HL-60 (cell line): ENCODE results near the gene NR3C2.

ENCODE experiments used
- DNase-seq, 2 experiments: peaks; one replicate each; pipeline ENCODE4 v3.0.0-alpha.2; 2010 to 2020; ENCODE audit warnings: low read depth in 1 of 2, low spot score in 1 of 2
- H3K27ac ChIP-seq: fragments of 250-450 bp; sonication (Bioruptor Pico); replicated peaks from 2 replicates; pipeline ENCODE4 v1.5.1; 2020; ENCODE audit warnings: mild to moderate bottlenecking, moderate library complexity
- H3K27me3 ChIP-seq: fragments of 250-450 bp; sonication (Bioruptor Pico); 2 replicates; pipeline ENCODE4 v1.5.1; 2021; ENCODE audit warnings: mild to moderate bottlenecking, moderate library complexity; ENCODE audit not compliant: insufficient read depth, poor library complexity, severe bottlenecking
- H3K4me3 ChIP-seq: replicated peaks from 2 replicates; pipeline ENCODE4 v1.5.1; 2011; ENCODE audit warnings: mild to moderate bottlenecking, control low read depth, low read length; ENCODE audit not compliant: insufficient read depth
- GABPA ChIP-seq: IDR thresholded peaks from 2 replicates; pipeline ENCODE4 v1.6.1; 2012; ENCODE audit warnings: low read depth
- POLR2AphosphoS5 ChIP-seq: IDR thresholded peaks from 2 replicates; pipeline ENCODE4 v1.6.1; 2012; ENCODE audit warnings: low read depth
- SPI1 ChIP-seq: IDR thresholded peaks from 2 replicates; pipeline ENCODE4 v1.6.1; 2012; ENCODE audit warnings: low read depth, mild to moderate bottlenecking, borderline replicate concordance
- TF ChIP-seq, protein P1 (sequence below): IDR thresholded peaks from one replicate; pipeline ENCODE4 v1.5.1; 2011; ENCODE audit warnings: low read length, control low read depth, inconsistent platforms; ENCODE audit not compliant: insufficient read depth
- TF ChIP-seq, protein P2 (sequence below): IDR thresholded peaks from 2 replicates; pipeline ENCODE4 v1.6.1; 2012; ENCODE audit warnings: low read depth; ENCODE audit not compliant: insufficient replicate concordance

NR3C2 gene

DNA sequence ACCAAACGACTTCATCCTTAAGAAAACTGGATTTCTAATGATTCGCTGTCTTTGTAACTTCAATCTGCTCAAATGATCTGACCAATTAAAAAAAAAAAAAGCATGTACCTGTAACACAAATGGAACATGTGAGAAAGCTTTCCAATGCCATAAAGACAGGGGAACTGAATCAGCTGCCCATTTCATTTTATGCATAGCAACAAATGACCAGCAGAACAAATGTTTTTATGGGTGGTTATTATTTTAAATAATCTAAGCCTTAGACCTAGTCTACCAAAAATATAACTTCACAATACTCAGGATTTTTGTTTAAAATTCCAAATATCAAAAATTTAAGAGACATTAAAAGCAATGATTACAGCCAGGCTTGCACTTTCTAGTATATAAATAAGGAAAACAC, 145.7 kb downstream of the NR3C2 start:
- TF ChIP-seq GABPA (no peak), POLR2AphosphoS5 (no peak), SPI1 (no peak)
- TF ChIP-seq, protein P1, sequence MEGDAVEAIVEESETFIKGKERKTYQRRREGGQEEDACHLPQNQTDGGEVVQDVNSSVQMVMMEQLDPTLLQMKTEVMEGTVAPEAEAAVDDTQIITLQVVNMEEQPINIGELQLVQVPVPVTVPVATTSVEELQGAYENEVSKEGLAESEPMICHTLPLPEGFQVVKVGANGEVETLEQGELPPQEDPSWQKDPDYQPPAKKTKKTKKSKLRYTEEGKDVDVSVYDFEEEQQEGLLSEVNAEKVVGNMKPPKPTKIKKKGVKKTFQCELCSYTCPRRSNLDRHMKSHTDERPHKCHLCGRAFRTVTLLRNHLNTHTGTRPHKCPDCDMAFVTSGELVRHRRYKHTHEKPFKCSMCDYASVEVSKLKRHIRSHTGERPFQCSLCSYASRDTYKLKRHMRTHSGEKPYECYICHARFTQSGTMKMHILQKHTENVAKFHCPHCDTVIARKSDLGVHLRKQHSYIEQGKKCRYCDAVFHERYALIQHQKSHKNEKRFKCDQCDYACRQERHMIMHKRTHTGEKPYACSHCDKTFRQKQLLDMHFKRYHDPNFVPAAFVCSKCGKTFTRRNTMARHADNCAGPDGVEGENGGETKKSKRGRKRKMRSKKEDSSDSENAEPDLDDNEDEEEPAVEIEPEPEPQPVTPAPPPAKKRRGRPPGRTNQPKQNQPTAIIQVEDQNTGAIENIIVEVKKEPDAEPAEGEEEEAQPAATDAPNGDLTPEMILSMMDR = no peak
- TF ChIP-seq, protein P2, sequence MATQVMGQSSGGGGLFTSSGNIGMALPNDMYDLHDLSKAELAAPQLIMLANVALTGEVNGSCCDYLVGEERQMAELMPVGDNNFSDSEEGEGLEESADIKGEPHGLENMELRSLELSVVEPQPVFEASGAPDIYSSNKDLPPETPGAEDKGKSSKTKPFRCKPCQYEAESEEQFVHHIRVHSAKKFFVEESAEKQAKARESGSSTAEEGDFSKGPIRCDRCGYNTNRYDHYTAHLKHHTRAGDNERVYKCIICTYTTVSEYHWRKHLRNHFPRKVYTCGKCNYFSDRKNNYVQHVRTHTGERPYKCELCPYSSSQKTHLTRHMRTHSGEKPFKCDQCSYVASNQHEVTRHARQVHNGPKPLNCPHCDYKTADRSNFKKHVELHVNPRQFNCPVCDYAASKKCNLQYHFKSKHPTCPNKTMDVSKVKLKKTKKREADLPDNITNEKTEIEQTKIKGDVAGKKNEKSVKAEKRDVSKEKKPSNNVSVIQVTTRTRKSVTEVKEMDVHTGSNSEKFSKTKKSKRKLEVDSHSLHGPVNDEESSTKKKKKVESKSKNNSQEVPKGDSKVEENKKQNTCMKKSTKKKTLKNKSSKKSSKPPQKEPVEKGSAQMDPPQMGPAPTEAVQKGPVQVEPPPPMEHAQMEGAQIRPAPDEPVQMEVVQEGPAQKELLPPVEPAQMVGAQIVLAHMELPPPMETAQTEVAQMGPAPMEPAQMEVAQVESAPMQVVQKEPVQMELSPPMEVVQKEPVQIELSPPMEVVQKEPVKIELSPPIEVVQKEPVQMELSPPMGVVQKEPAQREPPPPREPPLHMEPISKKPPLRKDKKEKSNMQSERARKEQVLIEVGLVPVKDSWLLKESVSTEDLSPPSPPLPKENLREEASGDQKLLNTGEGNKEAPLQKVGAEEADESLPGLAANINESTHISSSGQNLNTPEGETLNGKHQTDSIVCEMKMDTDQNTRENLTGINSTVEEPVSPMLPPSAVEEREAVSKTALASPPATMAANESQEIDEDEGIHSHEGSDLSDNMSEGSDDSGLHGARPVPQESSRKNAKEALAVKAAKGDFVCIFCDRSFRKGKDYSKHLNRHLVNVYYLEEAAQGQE = no peak
- Histone ChIP-seq H3K27me3 (no peaks in the 10 kb centered on the region), H3K4me3 (no peak overlapping the region), H3K27ac (no peak overlapping the region)
- no peak for DNase-seq

DNA sequence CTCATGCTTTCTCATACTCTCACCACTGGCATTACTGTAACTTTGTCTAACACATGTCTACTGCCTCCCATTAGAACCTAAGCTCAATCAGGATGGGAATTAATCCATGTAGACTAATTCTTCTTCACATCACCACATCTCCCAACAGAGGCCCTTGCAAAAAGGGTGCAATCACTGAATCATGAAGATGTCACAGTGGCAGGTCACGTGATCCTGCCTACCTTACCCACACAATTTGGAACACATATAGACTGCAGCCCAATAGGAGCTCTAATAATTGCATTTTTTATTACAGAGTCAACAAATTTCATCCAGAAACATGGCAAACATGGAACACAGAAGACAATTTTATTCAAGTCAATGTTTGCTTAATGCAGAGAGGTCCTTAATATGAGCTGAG, 146.6 kb downstream of the NR3C2 start:
- TF ChIP-seq SPI1 = no peak
- TF ChIP-seq, protein P2 = no peak
- TF ChIP-seq, protein P1 = no peak
- no peak for TF ChIP-seq POLR2AphosphoS5
- no peak for TF ChIP-seq GABPA
- DNase-seq = no peak
- Histone ChIP-seq H3K27me3 (no peaks in the 10 kb centered on the region), H3K27ac (no peak overlapping the region), H3K4me3 (no peak overlapping the region)

DNA sequence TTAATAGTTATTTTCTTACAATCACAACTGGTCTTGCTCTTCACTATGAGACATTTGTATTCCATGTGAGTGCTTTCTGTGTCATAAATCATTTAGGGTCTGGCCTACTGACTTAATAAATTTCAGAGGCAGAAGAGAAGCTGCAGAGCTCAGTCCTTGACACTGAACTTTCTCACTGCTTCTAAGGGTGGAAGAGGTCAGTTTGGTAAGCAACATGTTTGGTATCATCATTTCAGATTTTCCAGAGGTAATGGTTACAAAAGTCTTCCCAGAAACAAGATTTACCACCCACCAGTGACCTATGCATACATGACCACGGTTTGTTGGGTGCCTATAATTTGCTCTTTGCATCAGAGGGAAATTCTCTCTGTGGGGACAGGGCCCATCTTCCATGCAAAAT, 148.6 kb downstream of the NR3C2 start:
- TF ChIP-seq, protein P1 = no peak
- TF ChIP-seq, protein P2 = no peak
- TF ChIP-seq POLR2AphosphoS5 (no peak), GABPA (no peak), SPI1 (no peak)
- no peaks in the 10 kb centered on the region for H3K27me3 ChIP-seq
- no peak overlapping the region for H3K4me3 ChIP-seq
- no peak for DNase-seq
- no peak overlapping the region for H3K27ac ChIP-seq
